GM12878 (cell line): ENCODE results near the gene SOAT2. TPM values are rescaled to one million over a fixed set of nuclear protein-coding genes. Genes with fewer than 3 reads are reported as not detected.

Source experiments
- ATAC-seq: fragments of 200-7000 bp; cut with Tn5 transposase; 3 replicates; pipeline ENCODE4 v1.9.1; 2020; ENCODE audit warnings: mild to moderate bottlenecking, moderate library complexity
- BruUV-seq: library from RNA; stranded (reverse); fragments of 400-500 nt; replicated peaks from 2 replicates; lab custom pipeline; 2021; lab: Mats Ljungman, UMichigan
- CTCF ChIA-PET: fragments of 300-600 bp; sonication (Branson Sonifier 250); formaldehyde crosslinking; extraction: SDS; loops from one replicate; lab custom pipeline; 2021; ENCODE audit warnings: inconsistent platforms; lab: Yijun Ruan, JAX
- POLR2A ChIA-PET: fragments of 350-600 bp; formaldehyde crosslinking; extraction: SDS; loops from one replicate; lab custom pipeline; 2021; ENCODE audit warnings: inconsistent platforms; lab: Charles Lee
- RAD21 ChIA-PET: fragments of 300-600 bp; sonication (Branson Sonifier 250); formaldehyde crosslinking; loops from one replicate; lab custom pipeline; 2023; ENCODE audit warnings: antibody characterized with exemption; ENCODE audit not compliant: unreplicated experiment; lab: Charles Lee
- SMC1A ChIA-PET: fragments of 300-600 bp; sonication (Branson Sonifier 250); formaldehyde crosslinking; loops from one replicate; lab custom pipeline; 2023; ENCODE audit not compliant: unreplicated experiment, uncharacterized antibody; lab: Charles Lee
- DNase-seq: peaks from one replicate; pipeline ENCODE4 v3.0.0-alpha.2; 2011; ENCODE audit warnings: low read depth, low spot score
- FAIRE-seq: peaks from 3 replicates; lab custom pipeline; 2011; peaks lifted over from hg19 to GRCh38; lab: Jason Lieb, UNC
- H2AFZ ChIP-seq: 2 replicates; pipeline ENCODE4 v1.6.0; 2011; ENCODE audit warnings: low read depth, low read length, control low read depth; ENCODE audit not compliant: control insufficient read depth
- H3K27ac ChIP-seq: 2 replicates; pipeline ENCODE4 v1.5.1; 2011; ENCODE audit warnings: control low read depth; ENCODE audit not compliant: control insufficient read depth, insufficient read depth
- H3K27me3 ChIP-seq, 2 experiments: replicated peaks in 1 of 2; 2 replicates each; pipeline versions ENCODE4 v1.6.0 to v1.6.1; 2011; ENCODE audit warnings: low read length in 1 of 2; ENCODE audit not compliant: control insufficient read depth in 2 of 2, insufficient read depth in 2 of 2
- H3K36me3 ChIP-seq, 2 experiments: 2 replicates each; pipeline ENCODE4 v1.5.1; 2011; ENCODE audit warnings: low read length in 1 of 2; ENCODE audit not compliant: control insufficient read depth in 2 of 2, insufficient read depth in 2 of 2
- H3K4me1 ChIP-seq: 2 replicates; pipeline ENCODE4 v1.6.1; 2011; ENCODE audit warnings: mild to moderate bottlenecking, low read length, moderate library complexity, mixed read lengths; ENCODE audit not compliant: control insufficient read depth, insufficient read depth
- H3K4me2 ChIP-seq: 2 replicates; pipeline ENCODE4 v1.6.0; 2011; ENCODE audit warnings: control low read depth; ENCODE audit not compliant: control insufficient read depth, insufficient read depth
- H3K4me3 ChIP-seq: fragments of 200-600 bp; sonication (generic); 2 replicates; pipeline ENCODE4 v1.5.1; 2016
- H3K79me2 ChIP-seq: 2 replicates; pipeline ENCODE4 v1.6.0; 2011; ENCODE audit warnings: low read length; ENCODE audit not compliant: control insufficient read depth, insufficient read depth
- H3K9ac ChIP-seq: 2 replicates; pipeline ENCODE4 v1.8.0; 2011; ENCODE audit warnings: low read length, control low read depth, mixed read lengths; ENCODE audit not compliant: control insufficient read depth, insufficient read depth
- H3K9me3 ChIP-seq: replicated peaks from 3 replicates; pipeline ENCODE4 v1.5.1; 2011; ENCODE audit warnings: mild to moderate bottlenecking, low read length; ENCODE audit not compliant: control insufficient read depth, insufficient read depth
- H4K20me1 ChIP-seq: 2 replicates; pipeline ENCODE4 v1.6.0; 2011; ENCODE audit not compliant: control insufficient read depth, insufficient read depth
- BCL11A ChIP-seq: IDR thresholded peaks from 2 replicates; pipeline ENCODE4 v1.6.1; 2011; ENCODE audit warnings: low read depth, low read length
- CHD2 ChIP-seq: IDR thresholded peaks from 2 replicates; pipeline ENCODE4 v1.6.1; 2011; ENCODE audit warnings: low read depth, low read length, improper control_type of control experiment, borderline replicate concordance
- HCFC1 ChIP-seq: fragments of 150-350 bp; IDR thresholded peaks from 2 replicates; pipeline ENCODE4 v1.6.1; 2014; ENCODE audit warnings: low read length
- KDM1A ChIP-seq: fragments of 200-600 bp; sonication (generic); IDR thresholded peaks from 2 replicates; pipeline ENCODE4 v1.6.1; 2016; ENCODE audit warnings: borderline replicate concordance
- NFYA ChIP-seq: IDR thresholded peaks from 2 replicates; pipeline ENCODE4 v1.6.1; 2011; ENCODE audit warnings: low read depth, mild to moderate bottlenecking, low read length, improper control_type of control experiment, borderline replicate concordance
- POU2F2 ChIP-seq: IDR thresholded peaks from 3 replicates; pipeline ENCODE4 v1.6.1; 2011; ENCODE audit warnings: low read depth, mild to moderate bottlenecking, low read length, borderline replicate concordance
- RCOR1 ChIP-seq: conservative IDR thresholded peaks from 2 replicates; pipeline ENCODE4 v1.6.1; 2012; ENCODE audit warnings: low read depth, low read length, improper control_type of control experiment
- RFX5 ChIP-seq: IDR thresholded peaks from 2 replicates; pipeline ENCODE4 v1.6.1; 2011; ENCODE audit warnings: low read depth, low read length, improper control_type of control experiment
- SKIL ChIP-seq: fragments of 450-650 bp; IDR thresholded peaks from 2 replicates; pipeline ENCODE4 v1.6.1; 2017; ENCODE audit warnings: mild to moderate bottlenecking, low read depth, inconsistent platforms; ENCODE audit not compliant: poor library complexity, severe bottlenecking
- SMARCA5 ChIP-seq: fragments of 450-650 bp; IDR thresholded peaks from 2 replicates; pipeline ENCODE4 v1.6.1; 2017; ENCODE audit warnings: mild to moderate bottlenecking
- SREBF2 ChIP-seq: IDR thresholded peaks from 2 replicates; pipeline ENCODE4 v1.6.1; 2012; ENCODE audit warnings: mild to moderate bottlenecking, low read length
- TARDBP ChIP-seq: IDR thresholded peaks from 2 replicates; pipeline ENCODE4 v1.6.1; 2016; ENCODE audit warnings: borderline replicate concordance
- TCF12 ChIP-seq: IDR thresholded peaks from 2 replicates; pipeline ENCODE4 v1.6.1; 2011; ENCODE audit warnings: low read depth, mild to moderate bottlenecking, low read length
- TCF3 ChIP-seq: IDR thresholded peaks from 2 replicates; pipeline ENCODE4 v1.6.1; 2012; ENCODE audit warnings: low read depth, mild to moderate bottlenecking, low read length, borderline replicate concordance; ENCODE audit not compliant: insufficient read depth
- ZNF592 ChIP-seq: fragments of 450-650 bp; IDR thresholded peaks from 2 replicates; pipeline ENCODE4 v1.6.1; 2017; ENCODE audit warnings: mild to moderate bottlenecking, moderate library complexity
- WGBS: methylation state at CpG from one replicate; pipeline ENCODE4 v1.1.6; 2016; ENCODE audit warnings: low lambda C conversion rate; ENCODE audit not compliant: insufficient replicate concordance, insufficient coverage; ENCODE audit errors: missing lambda C conversion rate; 5-methylcytosine and 5-hydroxymethylcytosine counted together
- in situ Hi-C: fragments of 300-500 bp; cut with MboI; formaldehyde crosslinking; loops from 9 replicates; pipeline ENCODE4 v1.14.3; 2018; ENCODE audit warnings: mixed read lengths
- intact Hi-C: fragments of 100-400 bp; cut with micrococcal nuclease; formaldehyde crosslinking; loops from one replicate; pipeline ENCODE4 v1.14.2; 2022; ENCODE audit not compliant: unreplicated experiment
- polyA plus RNA-seq, 11 experiments: library from polyadenylated mRNA; depleted of rRNA in 4 of 11; unstranded in 6 of 11; stranded (reverse) in 5 of 11; fragments of >200 nt; fragmentation: Nextera tagmentation in 4 of 11; fragmentation: Illumina TruSeq in 1 of 11; extraction: Ambion mirVana in 4 of 11; extraction: Trizol in 1 of 11; gene quantifications; 1 replicate in 1 of 11; 2 replicates in 10 of 11; pipeline versions ENCODE4 v1.2.1 to v1.2.3, GENCODE V29; 2011 to 2016; ENCODE audit warnings: inconsistent platforms in 2 of 11, missing spikeins in 2 of 11, low read depth in 1 of 11
- total RNA-seq, 4 experiments: library from RNA; depleted of rRNA in 3 of 4; stranded (reverse); fragments of >200 nt in 3 of 4; fragmentation: Illumina TruSeq in 1 of 4; extraction: Trizol in 1 of 4; gene quantifications; 2 replicates each; pipeline versions ENCODE4 v1.2.1 to v1.2.3, GENCODE V29; 2013 to 2021

SOAT2 gene
- total and polyA plus RNA-seq, 10 of the 15 experiments (the other 5 are each of a cell fraction or from before 2014, with no cell fraction given), result 0.08 to 1.7 (median 0.69) TPM

- ChIA-PET CTCF (interaction anchor here (0.5 to 8.3 kb wide), 34 partner anchors 12 to 225 kb away, joined by 3 to 188 read pairs (median 7); partner anchors contain the start of genes AAAS, CSAD, ESPL1 and ITGB7), SMC1A (interaction anchor here (0.6 to 5.5 kb wide), 32 partner anchors 15 to 1292 kb away, joined by 3 to 62 read pairs (median 5); partner anchors contain the start of genes AAAS, CSAD, ESPL1 and ITGB7), POLR2A (interaction anchor here (0.7 to 3.4 kb wide), 6 partner anchors 19 to 126 kb away, joined by 3 to 26 read pairs (median 4); partner anchors contain the start of genes CSAD and ZNF740), RAD21 (interaction anchor here (0.7 to 4.8 kb wide), 20 partner anchors 12 to 184 kb away, joined by 3 to 58 read pairs (median 16); partner anchors contain the start of genes AAAS, CSAD, ESPL1 and ITGB7)
- no peak for FAIRE-seq
- no peaks in the 10 kb centered on the region for H3K79me2 ChIP-seq
- no peaks in the 10 kb centered on the region for H3K27me3 ChIP-seq
- no peaks in the 10 kb centered on the region; the same call in 1 of the 2 replicates for H3K4me1 ChIP-seq
- in situ Hi-C loops, result loop anchor here (5.0 kb wide), 1 partner anchor 127 kb away; no protein-coding TSS in a partner anchor
- H3K36me3 ChIP-seq, result no peaks in the 10 kb centered on the region
- no peak overlapping the region for H2AFZ ChIP-seq
- H3K4me3 ChIP-seq, result no peak overlapping the region
- TF ChIP-seq TCF3 (no peak), RCOR1 (no peak), SKIL (no peak), SMARCA5 (no peak), SREBF2 (no peak), TARDBP (no peak), KDM1A (no peak), POU2F2 (no peak), NFYA (no peak), CHD2 (no peak), RFX5 (no peak), ZNF592 (no peak), HCFC1 (no peak), TCF12 (no peak), BCL11A (no peak)
- H4K20me1 ChIP-seq, result no peaks in the 10 kb centered on the region
- 45% methylated on average over 2 of the region's 2 CpGs for WGBS
- H3K9me3 ChIP-seq, result no peaks in the 10 kb centered on the region
- no peak for ATAC-seq
- no peak overlapping the region for H3K9ac ChIP-seq
- intact Hi-C loops, result no loop called here
- DNase-seq, result no peak
- no peak overlapping the region for H3K4me2 ChIP-seq
- H3K27ac ChIP-seq, result no peak overlapping the region
- BruUV-seq, result no TSS peak
Measured at GRCh38 chr12:53160673-53161072, 57.4 kb downstream of the SOAT2 start.
